Common myeloid progenitor, CD34-positive (primary cell): ENCODE measurements around the gene ZNF829.
A peak's percentile ranks its signal among the peaks of the same experiment; 100 is the strongest.

Source experiments
- CTCF ChIA-PET: fragments of 350-600 bp; sonication (Branson Sonifier 250); formaldehyde crosslinking; loops from one replicate; lab custom pipeline; 2021; ENCODE audit warnings: antibody characterized with exemption; lab: Charles Lee
- POLR2A ChIA-PET: fragments of 350-600 bp; sonication (Branson Sonifier 250); formaldehyde crosslinking; loops from one replicate; lab custom pipeline; 2021; ENCODE audit warnings: antibody characterized with exemption; lab: Charles Lee
- DNase-seq, 3 donors: peaks; one replicate each; pipeline versions ENCODE4 v3.0.0 to v3.0.0-alpha.2; 2013
- H3K27ac ChIP-seq, 2 experiments: 1 replicate in 1 of 2; 2 replicates in 1 of 2; pipeline ENCODE4 v1.7.0; 2013; ENCODE audit warnings: inconsistent platforms in 2 of 2, low read length in 2 of 2, mild to moderate bottlenecking in 2 of 2, low read depth in 1 of 2, moderate library complexity in 1 of 2; ENCODE audit not compliant: severe bottlenecking in 2 of 2, insufficient read depth in 1 of 2, poor library complexity in 1 of 2
- H3K27me3 ChIP-seq, 5 experiments: replicated peaks in 2 of 5; 1 replicate in 3 of 5; 2 replicates in 2 of 5; pipeline versions ENCODE4 v1.6.1 to v1.7.0; 2013; ENCODE audit warnings: low read length in 4 of 5, mild to moderate bottlenecking in 2 of 5, moderate library complexity in 2 of 5, inconsistent platforms in 1 of 5; ENCODE audit not compliant: insufficient read depth in 5 of 5, control insufficient read depth in 4 of 5
- H3K36me3 ChIP-seq, 4 experiments: 1 replicate in 2 of 4; 2 replicates in 2 of 4; pipeline versions ENCODE4 v1.6.1 to v1.7.0; 2013; ENCODE audit warnings: low read length in 3 of 4, control low read depth in 1 of 4, mild to moderate bottlenecking in 1 of 4; ENCODE audit not compliant: control insufficient read depth in 4 of 4, insufficient read depth in 4 of 4
- H3K4me1 ChIP-seq, 4 experiments: 1 replicate in 3 of 4; 2 replicates in 1 of 4; pipeline versions ENCODE4 v1.6.1 to v1.7.1; 2013; ENCODE audit warnings: low read length in 3 of 4, mild to moderate bottlenecking in 3 of 4, control low read depth in 1 of 4, inconsistent platforms in 1 of 4, moderate library complexity in 1 of 4; ENCODE audit not compliant: control insufficient read depth in 4 of 4, insufficient read depth in 4 of 4; ENCODE audit errors: control extremely low read depth in 1 of 4
- H3K4me3 ChIP-seq, 7 experiments: 1 replicate in 4 of 7; 2 replicates in 3 of 7; pipeline versions ENCODE4 v1.5.1 to v1.7.0; 2013; ENCODE audit warnings: mild to moderate bottlenecking in 7 of 7, low read length in 6 of 7, moderate library complexity in 6 of 7, inconsistent platforms in 2 of 7, low read depth in 2 of 7, control low read depth in 1 of 7; ENCODE audit not compliant: insufficient read depth in 4 of 7, control insufficient read depth in 1 of 7; ENCODE audit errors: extremely low read depth in 1 of 7
- H3K9me3 ChIP-seq, 5 experiments: 1 replicate in 4 of 5; 2 replicates in 1 of 5; pipeline versions ENCODE4 v1.6.1 to v1.7.1; 2013; ENCODE audit warnings: low read length in 4 of 5, mild to moderate bottlenecking in 2 of 5, inconsistent platforms in 1 of 5, low read depth in 1 of 5, moderate library complexity in 1 of 5; ENCODE audit not compliant: control insufficient read depth in 4 of 5, insufficient read depth in 2 of 5; ENCODE audit errors: control extremely low read depth in 1 of 5
- WGBS: methylation state at CpG from one replicate; pipeline ENCODE4 v1.1.5; 2013; ENCODE audit not compliant: insufficient coverage; 5-methylcytosine and 5-hydroxymethylcytosine counted together

ZNF829 gene

DNA sequence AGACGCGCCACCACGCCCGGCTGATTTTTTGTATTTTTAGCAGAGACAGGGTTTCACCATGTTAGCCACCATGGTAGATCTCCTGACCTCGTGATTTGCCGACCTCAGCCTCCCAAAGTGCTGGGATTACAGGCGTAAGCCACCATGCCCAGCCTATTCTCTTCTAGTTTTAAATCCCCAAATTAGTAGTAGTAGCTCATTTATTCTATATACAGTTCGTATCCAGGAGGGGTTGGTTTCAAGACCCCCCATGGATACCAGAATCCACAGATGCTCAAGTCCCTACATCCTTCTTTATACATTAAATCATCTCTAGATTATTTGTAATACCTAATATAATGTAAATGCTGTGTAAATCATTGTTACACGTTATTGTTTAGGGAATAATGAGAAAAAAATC lies 2.0 kb upstream of the ZNF829 start:
- 100% methylated on average over 6 of the region's 9 CpGs for WGBS
- Histone ChIP-seq H3K4me1 (peaks cover 4 to 12% (median 6%) of the 10 kb centered on the region in 4 experiments), H3K27ac (no peak overlapping the region), H3K27me3 (no peaks in the 10 kb centered on the region), H3K36me3 (peaks cover 15 to 48% (median 30%) of the 10 kb centered on the region in 4 experiments), H3K9me3 (peaks cover 7 to 40% (median 25%) of the 10 kb centered on the region in 5 experiments), H3K4me3 (no peak overlapping the region)
- no peak for DNase-seq
- POLR2A ChIA-PET, result no interaction called here
- CTCF ChIA-PET, result no interaction called here

DNA sequence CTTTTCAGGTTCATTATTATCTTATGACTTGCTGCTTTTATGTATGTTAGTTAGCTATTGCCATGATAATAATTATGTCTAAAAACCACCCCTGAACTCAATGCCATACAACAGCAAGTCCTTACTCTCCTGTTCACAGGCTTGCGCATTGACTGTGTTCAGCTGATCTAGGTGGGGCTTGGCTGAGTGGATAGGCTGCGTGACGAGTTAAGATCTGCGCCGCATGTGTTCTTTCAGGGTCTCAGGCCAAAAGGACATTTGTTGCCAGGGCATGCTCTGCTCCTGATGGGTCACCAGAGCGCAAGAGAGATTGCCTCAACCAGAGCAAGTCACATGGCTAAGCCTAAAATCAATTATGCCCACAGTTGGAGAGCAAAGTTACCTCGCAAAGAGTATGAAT lies 900 bp upstream of the ZNF829 start:
- 75% methylated on average over 5 of the region's 7 CpGs for WGBS
- Histone ChIP-seq H3K4me3 (peak overlapping the region in 6 of 7 experiments; percentile 83 to 99 (median 90)), H3K36me3 (peaks cover 15 to 47% (median 28%) of the 10 kb centered on the region in 4 experiments), H3K27ac (peak overlapping the region; percentile 90 to 92), H3K9me3 (peaks cover 5 to 35% (median 18%) of the 10 kb centered on the region in 5 experiments), H3K4me1 (peaks cover 4 to 12% (median 6%) of the 10 kb centered on the region in 4 experiments), H3K27me3 (no peaks in the 10 kb centered on the region)
- ChIA-PET POLR2A (no interaction called here), CTCF (no interaction called here)
- DNase-seq, result no peak

DNA sequence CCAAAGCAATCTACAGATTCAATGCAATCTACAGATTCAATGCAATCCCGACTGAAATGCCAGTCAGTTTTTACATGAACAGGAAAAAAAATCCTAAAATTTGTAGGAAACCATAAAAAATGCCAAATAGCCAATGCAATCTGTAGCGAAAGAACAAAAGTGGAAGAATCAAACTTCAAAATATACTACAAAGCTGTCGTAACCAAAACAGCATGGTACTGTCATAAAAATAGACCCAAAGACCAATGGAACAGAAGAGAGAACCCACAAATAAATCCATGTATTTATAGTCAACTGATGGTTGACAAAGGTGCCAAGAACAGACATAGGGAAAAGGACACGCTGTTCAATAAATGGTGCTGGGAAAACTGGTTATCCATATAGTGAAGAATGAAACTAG lies 17.7 kb downstream of the ZNF829 start:
- Histone ChIP-seq H3K9me3 (peaks cover 25 to 83% (median 59%) of the 10 kb centered on the region in 5 experiments), H3K4me1 (no peaks in the 10 kb centered on the region), H3K27me3 (no peaks in the 10 kb centered on the region), H3K27ac (no peak overlapping the region), H3K4me3 (peak overlapping the region in 1 of 7 experiments; percentile 13), H3K36me3 (peaks cover 15 to 89% (median 36%) of the 10 kb centered on the region in 4 experiments)
- DNase-seq, result no peak
- 100% methylated on average over 1 of the region's 4 CpGs for WGBS
- ChIA-PET CTCF (no interaction called here), POLR2A (no interaction called here)

DNA sequence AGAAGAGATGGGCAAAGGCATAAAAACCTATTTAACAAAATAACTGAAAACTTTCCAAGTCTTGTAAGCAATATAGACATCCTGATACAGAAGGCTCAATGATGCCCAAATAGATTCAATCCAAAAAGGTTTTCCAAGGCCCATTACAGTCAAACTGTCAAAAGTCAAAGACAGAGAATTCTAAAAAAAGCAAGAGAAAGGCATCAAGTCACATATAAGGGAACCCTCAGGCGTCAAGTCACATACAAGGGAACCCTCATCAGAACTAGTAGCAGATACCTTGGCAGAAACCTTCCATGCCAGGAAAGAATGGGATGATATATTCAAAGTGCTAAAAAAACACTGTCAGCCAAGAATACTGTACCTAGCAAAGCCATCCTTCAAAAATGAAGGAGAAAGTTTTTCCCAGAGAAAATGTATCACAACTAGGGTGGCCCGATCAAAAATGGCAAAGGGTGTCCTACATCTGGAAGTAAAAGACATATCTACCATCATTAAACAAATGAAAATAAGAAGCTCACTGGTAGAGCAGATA lies 21.2 kb downstream of the ZNF829 start:
- H3K4me1 ChIP-seq, result no peaks in the 10 kb centered on the region
- no peak overlapping the region for H3K27ac ChIP-seq
- no peaks in the 10 kb centered on the region for H3K27me3 ChIP-seq
- whole genome bisulfite sequencing, result no CpG with 5 or more reads among the region's 2 CpGs
- DNase-seq, result peak in 1 of 3 donors; percentile 12
- CTCF ChIA-PET, result no interaction called here
- H3K36me3 ChIP-seq, result peaks cover 36 to 86% (median 49%) of the 10 kb centered on the region in 4 experiments
- no peak overlapping the region for H3K4me3 ChIP-seq
- POLR2A ChIA-PET, result no interaction called here
- H3K9me3 ChIP-seq, result peaks cover 42 to 86% (median 62%) of the 10 kb centered on the region in 5 experiments

DNA sequence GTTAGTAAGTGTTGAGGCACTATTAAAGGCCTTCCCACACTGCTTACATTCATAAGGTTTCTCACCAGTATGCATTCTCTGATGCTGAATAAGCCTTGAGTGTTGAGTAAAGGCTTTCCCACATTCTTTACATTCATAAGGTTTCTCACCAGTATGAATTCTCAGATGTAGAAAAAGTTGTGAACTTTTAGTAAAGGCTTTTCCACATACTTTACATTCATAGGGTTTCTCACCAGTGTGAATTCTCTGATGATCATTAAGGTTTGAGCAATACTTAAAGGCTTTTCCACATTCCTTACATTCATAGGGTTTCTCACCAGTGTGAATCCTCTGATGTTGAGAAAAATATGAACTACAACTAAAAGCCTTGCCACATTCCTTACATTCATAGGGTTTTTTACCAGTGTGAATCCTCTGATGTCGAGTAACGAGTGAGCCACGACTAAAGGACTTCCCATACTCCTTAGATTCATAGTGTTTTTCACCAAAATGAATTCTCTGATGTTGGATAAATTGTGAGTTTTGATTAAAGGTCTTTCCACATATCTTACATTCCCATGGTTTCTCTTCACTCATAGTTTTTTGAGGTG lies 24.2 kb downstream of the ZNF829 start:
- no CpG with 5 or more reads among the region's 3 CpGs for WGBS
- no peaks in the 10 kb centered on the region for H3K4me1 ChIP-seq
- H3K27me3 ChIP-seq, result no peaks in the 10 kb centered on the region
- no peak overlapping the region for H3K27ac ChIP-seq
- ChIA-PET CTCF (no interaction called here), POLR2A (no interaction called here)
- H3K36me3 ChIP-seq, result peaks cover 29 to 65% (median 38%) of the 10 kb centered on the region in 4 experiments
- H3K4me3 ChIP-seq, result peak overlapping the region in 2 of 7 experiments; percentile 7 to 13
- no peak for DNase-seq
- peaks cover 32 to 92% (median 53%) of the 10 kb centered on the region in 5 experiments for H3K9me3 ChIP-seq

DNA sequence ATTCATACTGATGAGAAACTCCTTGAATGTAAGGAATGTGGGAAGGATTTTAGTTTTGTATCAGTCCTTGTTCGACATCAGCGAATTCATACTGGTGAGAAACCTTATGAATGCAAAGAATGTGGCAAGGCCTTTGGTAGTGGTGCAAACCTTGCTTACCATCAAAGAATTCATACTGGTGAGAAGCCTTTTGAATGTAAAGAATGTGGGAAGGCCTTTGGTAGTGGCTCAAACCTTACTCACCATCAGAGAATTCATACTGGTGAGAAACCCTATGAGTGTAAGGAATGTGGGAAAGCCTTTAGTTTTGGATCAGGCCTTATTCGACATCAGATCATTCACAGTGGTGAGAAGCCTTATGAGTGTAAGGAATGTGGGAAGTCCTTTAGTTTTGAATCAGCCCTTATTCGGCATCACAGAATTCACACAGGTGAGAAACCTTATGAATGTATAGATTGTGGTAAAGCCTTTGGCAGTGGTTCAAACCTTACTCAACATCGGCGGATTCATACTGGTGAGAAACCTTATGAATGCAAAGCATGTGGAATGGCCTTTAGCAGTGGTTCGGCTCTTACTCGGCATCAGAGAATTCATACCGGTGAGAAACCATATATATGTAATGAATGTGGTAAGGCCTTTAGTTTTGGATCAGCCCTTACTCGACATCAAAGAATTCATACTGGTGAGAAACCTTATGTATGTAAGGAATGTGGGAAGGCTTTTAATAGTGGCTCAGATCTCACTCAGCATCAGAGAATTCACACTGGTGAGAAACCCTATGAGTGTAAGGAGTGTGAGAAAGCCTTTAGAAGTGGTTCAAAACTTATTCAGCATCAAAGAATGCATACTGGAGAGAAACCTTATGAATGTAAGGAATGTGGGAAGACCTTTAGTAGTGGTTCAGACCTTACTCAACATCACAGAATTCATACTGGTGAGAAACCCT lies 38.8 kb downstream of the ZNF829 start:
- peak overlapping the region in 1 of 7 experiments; percentile 12 for H3K4me3 ChIP-seq
- no peaks in the 10 kb centered on the region for H3K4me1 ChIP-seq
- H3K27me3 ChIP-seq, result no peaks in the 10 kb centered on the region
- H3K9me3 ChIP-seq, result peaks cover 35 to 83% (median 49%) of the 10 kb centered on the region in 5 experiments
- 100% methylated on average over 5 of the region's 10 CpGs for WGBS
- ChIA-PET CTCF (no interaction called here), POLR2A (no interaction called here)
- no peak for DNase-seq
- no peak overlapping the region for H3K27ac ChIP-seq
- peaks cover 13 to 71% (median 22%) of the 10 kb centered on the region in 4 experiments for H3K36me3 ChIP-seq
